Astrocyte (in vitro differentiated cells and primary cell): ENCODE measurements around the gene SNED1.

Experiments used
- CTCF ChIP-seq: IDR thresholded peaks from 2 replicates; pipeline ENCODE4 v1.5.1; 2011; ENCODE audit warnings: low read depth, mild to moderate bottlenecking, inconsistent platforms, low read length, moderate library complexity; ENCODE audit not compliant: insufficient read depth
- EZH2 ChIP-seq: IDR thresholded peaks from 2 replicates; pipeline ENCODE4 v1.6.1; 2012; ENCODE audit warnings: mild to moderate bottlenecking, low read length, inconsistent platforms; ENCODE audit not compliant: insufficient read depth

- TF ChIP-seq CTCF: no peak
- no peak for TF ChIP-seq EZH2
Measured at GRCh38 chr2:241121008-241121407, 122.6 kb downstream of the SNED1 start.
